Endothelial cell of umbilical vein (primary cell): ENCODE measurements around the gene MPND.

ENCODE experiments used
- CTCF ChIP-seq, 2 donors: IDR thresholded peaks; 1 replicate in 1 of 2; 2 replicates in 1 of 2; pipeline ENCODE4 v1.5.1; 2011; ENCODE audit warnings: low read length in 2 of 2, mild to moderate bottlenecking in 2 of 2, moderate library complexity in 2 of 2, control low read depth in 1 of 2, inconsistent platforms in 1 of 2, low read depth in 1 of 2; ENCODE audit not compliant: insufficient read depth in 1 of 2; ENCODE audit errors: extremely low read depth in 1 of 2
- JUN ChIP-seq: IDR thresholded peaks from 2 replicates; pipeline ENCODE4 v1.6.1; 2011; ENCODE audit warnings: borderline replicate concordance, low read depth; ENCODE audit not compliant: insufficient read length, insufficient read depth

GRCh38 chr19:4318460-4318859, 24.9 kb upstream of the MPND start:
- no peak for TF ChIP-seq JUN
- no peak for TF ChIP-seq CTCF (IDR thresholded peaks at IDR 0.05; ENCODE audit: extremely low read depth in 1 of 2, insufficient read depth in 1 of 2, low read depth in 1 of 2, low read length in 2 of 2)
